ENCODE data around the gene PLXNB1.

DNA sequence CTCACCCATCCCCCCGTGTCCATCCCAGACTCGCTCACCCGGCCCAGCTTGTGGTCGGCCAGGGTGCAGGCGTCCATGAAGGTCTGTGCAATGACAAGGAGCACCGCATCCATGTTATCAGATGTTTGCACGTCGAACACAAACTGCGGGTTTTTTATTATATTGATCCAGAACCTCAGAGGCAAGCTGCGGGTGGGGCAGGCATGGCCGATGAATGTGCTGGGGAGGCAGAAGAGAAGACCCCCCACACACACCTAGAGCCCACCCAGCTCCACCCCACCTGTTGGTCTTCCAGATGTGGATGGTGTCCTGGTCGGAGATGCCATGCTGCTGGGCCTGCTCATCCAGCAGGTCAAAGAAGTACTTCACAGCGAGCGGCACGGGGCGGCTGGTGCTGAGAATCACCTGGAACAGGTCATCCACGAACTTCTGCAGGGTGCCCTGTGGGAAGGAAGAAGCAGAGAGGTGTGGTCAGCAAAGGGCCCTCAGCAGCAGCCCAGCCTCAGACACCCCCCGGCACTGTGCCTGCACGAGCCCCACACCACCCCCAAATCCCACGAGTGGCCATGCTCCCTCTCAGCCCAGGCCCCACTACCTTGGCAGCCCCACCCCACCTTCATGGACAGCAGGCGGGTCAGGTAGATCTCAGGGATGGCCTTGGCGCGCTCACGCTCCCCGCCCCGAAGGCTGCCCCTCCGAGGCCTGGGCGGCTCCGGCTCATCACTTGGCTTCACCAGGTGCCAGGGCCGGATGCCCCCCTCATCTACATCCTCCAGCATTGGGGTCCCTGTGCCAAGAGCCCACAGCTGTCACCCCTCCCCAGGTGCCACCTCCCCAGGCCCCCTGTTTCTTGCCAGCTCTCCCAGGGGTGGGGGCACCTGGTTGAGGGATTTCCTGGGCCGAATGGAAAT lies 20.3 kb downstream of the PLXNB1 start:
- TF ChIP-seq, protein P1, sequence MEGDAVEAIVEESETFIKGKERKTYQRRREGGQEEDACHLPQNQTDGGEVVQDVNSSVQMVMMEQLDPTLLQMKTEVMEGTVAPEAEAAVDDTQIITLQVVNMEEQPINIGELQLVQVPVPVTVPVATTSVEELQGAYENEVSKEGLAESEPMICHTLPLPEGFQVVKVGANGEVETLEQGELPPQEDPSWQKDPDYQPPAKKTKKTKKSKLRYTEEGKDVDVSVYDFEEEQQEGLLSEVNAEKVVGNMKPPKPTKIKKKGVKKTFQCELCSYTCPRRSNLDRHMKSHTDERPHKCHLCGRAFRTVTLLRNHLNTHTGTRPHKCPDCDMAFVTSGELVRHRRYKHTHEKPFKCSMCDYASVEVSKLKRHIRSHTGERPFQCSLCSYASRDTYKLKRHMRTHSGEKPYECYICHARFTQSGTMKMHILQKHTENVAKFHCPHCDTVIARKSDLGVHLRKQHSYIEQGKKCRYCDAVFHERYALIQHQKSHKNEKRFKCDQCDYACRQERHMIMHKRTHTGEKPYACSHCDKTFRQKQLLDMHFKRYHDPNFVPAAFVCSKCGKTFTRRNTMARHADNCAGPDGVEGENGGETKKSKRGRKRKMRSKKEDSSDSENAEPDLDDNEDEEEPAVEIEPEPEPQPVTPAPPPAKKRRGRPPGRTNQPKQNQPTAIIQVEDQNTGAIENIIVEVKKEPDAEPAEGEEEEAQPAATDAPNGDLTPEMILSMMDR (IDR thresholded peaks at IDR 0.05), result no peak
- TF ChIP-seq POLR2A (IDR thresholded peaks at IDR 0.05), result no peak
